ENCODE measurements around the gene PSTPIP2.
"Not testable (repeated sequence)": the region's sequence is repeated elsewhere in the genome, so short reads cannot be mapped to it uniquely, and the experiment has no call there.

The PSTPIP2 gene

GRCh38 chr18:46071653-46072375 lies at the start of gene PSTPIP2:
Gene PSTPIP2, minus strand, starts transcription at chr18:46072260. Its CDS starts 72 bp downstream, at chr18:46072188.
- no peak for DNase-seq

- DNase-seq, result no peak
Measured at GRCh38 chr18:46113751-46114150, 41.7 kb upstream of the PSTPIP2 start.

GRCh38 chr18:46110406-46110805 lies 38.3 kb upstream of the PSTPIP2 start:
- no peak for DNase-seq

GRCh38 chr18:46109386-46109785 lies 37.3 kb upstream of the PSTPIP2 start:
- no peak for DNase-seq

- peak; percentile 89 for DNase-seq
Measured at GRCh38 chr18:46104128-46104911, 32.3 kb upstream of the PSTPIP2 start, which contains the start of gene HAUS1. Gene HAUS1, plus strand, starts transcription at chr18:46104385. Its CDS starts 27 bp downstream, at chr18:46104412.

GRCh38 chr18:46099463-46099862 lies 27.4 kb upstream of the PSTPIP2 start:
- no peak for DNase-seq

GRCh38 chr18:46098616-46098933 lies 26.5 kb upstream of the PSTPIP2 start:
- DNase-seq, result no peak

GRCh38 chr18:46097801-46098615 lies 25.9 kb upstream of the PSTPIP2 start, which contains the start of gene ATP5F1A:
Gene ATP5F1A, minus strand, starts transcription at chr18:46098296. Its CDS starts 65 bp downstream, at chr18:46098231.
- peak; percentile 90 for DNase-seq

- DNase-seq, result peak; percentile 45
Measured at GRCh38 chr18:46097431-46097800, 25.4 kb upstream of the PSTPIP2 start.

- no peak for DNase-seq
Measured at GRCh38 chr18:46096651-46097300, 24.7 kb upstream of the PSTPIP2 start.

- no peak for DNase-seq
Measured at GRCh38 chr18:46095532-46095931, 23.5 kb upstream of the PSTPIP2 start.

GRCh38 chr18:46088501-46088900 lies 16.4 kb upstream of the PSTPIP2 start:
- not testable (repeated sequence) for DNase-seq

- DNase-seq, result no peak
Measured at GRCh38 chr18:46084431-46084830, 12.4 kb upstream of the PSTPIP2 start.

GRCh38 chr18:46080156-46080555 lies 8.1 kb upstream of the PSTPIP2 start:
- no peak for DNase-seq

GRCh38 chr18:46079336-46079735 lies 7.3 kb upstream of the PSTPIP2 start:
- DNase-seq, result no peak

- peak; percentile 73 for DNase-seq
Measured at GRCh38 chr18:46073474-46074331, 1.6 kb upstream of the PSTPIP2 start.

- DNase-seq, result no peak
Measured at GRCh38 chr18:46072959-46073358, 899 bp upstream of the PSTPIP2 start.

GRCh38 chr18:46072376-46072867 lies 362 bp upstream of the PSTPIP2 start:
- peak; percentile 28 for DNase-seq

GRCh38 chr18:46070815-46071652 lies 1.0 kb downstream of the PSTPIP2 start:
- DNase-seq, result peak; percentile 59

GRCh38 chr18:46070232-46070631 lies 1.8 kb downstream of the PSTPIP2 start:
- DNase-seq, result no peak

GRCh38 chr18:46069524-46069923 lies 2.5 kb downstream of the PSTPIP2 start:
- DNase-seq, result no peak
